Subcutaneous adipose tissue (tissue), 4 donors: ENCODE data around the gene GATA5. TPM values are rescaled to one million over a fixed set of nuclear protein-coding genes. Genes with fewer than 3 reads are reported as not detected.

ENCODE experiments used
- total RNA-seq, 4 donors: library from RNA; depleted of rRNA; stranded (reverse); fragments of >200 nt; gene quantifications; one replicate each; pipeline ENCODE4 v1.1.0, GENCODE V29; 2016
- TF ChIP-seq, protein P1 (sequence below): fragments of 450-650 bp; IDR thresholded peaks from one replicate; pipeline ENCODE4 v1.5.1; 2016; ENCODE audit warnings: low read depth, mild to moderate bottlenecking, control low read depth, antibody characterized with exemption, moderate library complexity

Gene GATA5
- total RNA-seq, 4 donors from 2014 or later = not detected

DNA sequence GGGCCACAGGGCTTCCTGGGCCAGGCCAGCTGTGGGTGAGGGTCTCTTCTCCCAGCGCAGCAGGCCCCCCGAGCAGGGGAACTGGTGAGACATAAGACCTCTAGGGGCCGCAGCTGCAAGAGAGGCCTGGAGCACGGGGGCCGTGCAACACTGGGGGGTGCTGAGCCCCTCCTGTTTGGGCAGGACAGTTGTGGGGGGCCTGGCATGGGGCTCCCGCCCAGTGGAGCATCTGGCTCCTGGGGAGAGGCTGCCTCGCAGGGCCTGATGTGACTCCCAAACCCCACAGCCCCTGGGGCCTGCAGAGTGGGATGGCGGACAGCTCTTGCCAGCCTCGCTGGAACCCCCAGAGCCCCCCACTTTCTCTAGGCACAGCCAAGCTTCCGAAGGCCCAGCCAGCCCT, 16.9 kb upstream of the GATA5 start:
- TF ChIP-seq, protein P1, sequence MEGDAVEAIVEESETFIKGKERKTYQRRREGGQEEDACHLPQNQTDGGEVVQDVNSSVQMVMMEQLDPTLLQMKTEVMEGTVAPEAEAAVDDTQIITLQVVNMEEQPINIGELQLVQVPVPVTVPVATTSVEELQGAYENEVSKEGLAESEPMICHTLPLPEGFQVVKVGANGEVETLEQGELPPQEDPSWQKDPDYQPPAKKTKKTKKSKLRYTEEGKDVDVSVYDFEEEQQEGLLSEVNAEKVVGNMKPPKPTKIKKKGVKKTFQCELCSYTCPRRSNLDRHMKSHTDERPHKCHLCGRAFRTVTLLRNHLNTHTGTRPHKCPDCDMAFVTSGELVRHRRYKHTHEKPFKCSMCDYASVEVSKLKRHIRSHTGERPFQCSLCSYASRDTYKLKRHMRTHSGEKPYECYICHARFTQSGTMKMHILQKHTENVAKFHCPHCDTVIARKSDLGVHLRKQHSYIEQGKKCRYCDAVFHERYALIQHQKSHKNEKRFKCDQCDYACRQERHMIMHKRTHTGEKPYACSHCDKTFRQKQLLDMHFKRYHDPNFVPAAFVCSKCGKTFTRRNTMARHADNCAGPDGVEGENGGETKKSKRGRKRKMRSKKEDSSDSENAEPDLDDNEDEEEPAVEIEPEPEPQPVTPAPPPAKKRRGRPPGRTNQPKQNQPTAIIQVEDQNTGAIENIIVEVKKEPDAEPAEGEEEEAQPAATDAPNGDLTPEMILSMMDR = no peak

DNA sequence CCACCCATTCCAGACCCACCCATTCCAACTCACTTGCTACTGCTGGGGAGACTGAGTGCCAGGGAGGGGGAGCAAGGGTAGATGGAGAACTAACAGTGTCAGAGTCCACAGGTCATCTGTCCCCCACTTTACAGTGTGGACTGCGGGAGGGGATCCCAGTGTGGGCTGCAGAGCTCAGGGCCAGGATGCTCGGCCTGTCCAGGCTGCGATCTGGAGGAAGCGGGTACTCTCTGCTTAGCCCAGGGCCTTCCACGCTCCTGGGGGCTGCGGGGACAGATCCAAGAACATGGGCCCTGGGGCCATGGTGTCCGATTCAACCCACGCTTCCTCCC, 14.1 kb upstream of the GATA5 start:
- TF ChIP-seq, protein P1 = no peak

DNA sequence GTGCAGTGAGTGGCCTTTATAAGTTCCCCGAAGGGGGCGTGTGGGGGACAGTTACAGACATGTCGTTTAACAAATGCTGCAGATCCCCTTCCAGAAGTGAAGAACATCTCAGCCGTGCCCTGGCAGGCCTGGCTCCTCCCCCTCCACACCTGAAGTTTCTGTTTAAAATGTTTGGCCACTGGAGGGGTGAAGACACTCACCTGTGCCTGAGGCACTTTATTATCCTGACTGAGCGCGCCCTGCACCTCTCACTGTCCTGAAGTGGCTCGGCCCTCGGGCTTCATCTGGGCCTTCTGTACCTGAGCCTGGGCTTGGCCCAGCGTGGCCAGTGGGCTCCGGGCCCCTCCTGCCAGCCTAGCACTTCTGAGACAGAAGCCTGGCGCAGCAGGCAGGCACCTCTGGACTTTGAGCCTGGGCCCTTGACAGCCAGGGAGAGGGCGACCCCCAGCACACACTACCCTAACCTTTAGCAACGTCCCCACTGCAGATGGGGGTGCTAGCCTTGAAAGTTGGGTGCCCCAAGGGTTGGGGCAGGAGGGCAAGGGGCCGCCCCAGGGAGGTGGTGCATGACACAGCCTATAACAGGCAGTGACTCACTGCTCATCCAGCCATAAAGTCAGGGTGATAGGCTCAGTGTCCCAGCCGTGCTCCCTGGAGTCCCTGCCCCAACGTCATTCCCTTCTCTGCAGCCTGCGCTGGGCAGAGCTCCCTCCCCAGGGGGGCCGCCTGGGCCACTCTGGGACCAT, 13.6 kb upstream of the GATA5 start:
- TF ChIP-seq, protein P1 = no peak

DNA sequence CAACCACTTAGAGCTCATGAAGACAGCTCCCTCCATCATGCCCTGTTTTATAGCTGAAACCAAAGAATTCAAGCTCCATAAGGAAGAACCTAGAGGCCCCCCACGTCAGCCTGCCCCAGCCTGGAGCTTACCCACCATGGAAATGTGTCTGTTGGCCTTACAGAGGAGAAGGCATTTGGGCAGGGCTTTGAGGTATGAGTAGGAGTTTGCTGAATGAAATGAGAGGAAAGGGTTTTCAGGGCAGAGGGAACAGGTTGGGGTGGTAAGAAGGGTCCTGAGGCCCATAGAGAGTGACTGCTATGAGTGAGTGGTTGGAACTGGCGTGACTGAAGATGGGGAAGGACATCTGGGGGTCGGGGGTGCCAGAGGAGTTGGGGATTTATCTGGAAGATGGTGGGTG, 12.7 kb upstream of the GATA5 start:
- TF ChIP-seq, protein P1 = no peak

DNA sequence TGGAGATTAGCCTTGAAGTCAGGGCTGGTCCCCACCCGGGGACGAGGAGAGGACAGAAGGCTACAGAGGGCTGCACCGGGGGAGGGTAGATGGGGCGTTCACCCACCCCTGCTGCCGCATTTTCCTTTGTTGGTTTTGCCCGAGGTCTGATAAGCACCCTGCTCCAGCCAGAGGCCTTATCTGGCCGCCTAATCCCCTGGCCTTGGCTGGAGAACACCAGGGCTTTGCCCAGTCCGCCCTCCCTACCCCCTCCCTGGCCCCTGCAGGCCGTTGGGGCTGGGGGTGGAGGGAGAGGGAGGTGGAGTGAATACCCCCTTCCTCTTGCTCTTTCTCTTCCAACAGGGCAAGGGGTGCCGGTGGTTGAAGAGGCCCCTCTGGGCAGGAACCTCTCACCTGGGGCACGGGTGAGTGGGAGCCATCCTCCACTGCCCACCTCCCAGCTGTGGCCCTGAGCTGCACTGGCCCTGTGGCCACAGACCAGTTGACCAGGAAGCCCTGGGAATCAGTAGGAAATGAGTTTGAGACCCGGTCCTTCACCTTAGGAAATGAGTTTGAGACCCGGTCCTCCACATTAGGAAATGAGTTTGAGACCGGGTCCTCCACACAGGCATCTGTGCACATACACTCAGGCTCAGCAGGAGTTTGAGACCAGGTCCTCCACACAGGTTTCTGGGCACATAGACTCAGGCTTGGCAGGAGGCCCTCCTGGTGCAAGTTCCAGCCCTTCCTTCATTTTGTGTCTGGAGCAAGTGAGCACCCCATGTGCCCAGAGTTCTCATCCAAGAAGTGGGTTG, 12.0 kb upstream of the GATA5 start:
- TF ChIP-seq, protein P1 = no peak

DNA sequence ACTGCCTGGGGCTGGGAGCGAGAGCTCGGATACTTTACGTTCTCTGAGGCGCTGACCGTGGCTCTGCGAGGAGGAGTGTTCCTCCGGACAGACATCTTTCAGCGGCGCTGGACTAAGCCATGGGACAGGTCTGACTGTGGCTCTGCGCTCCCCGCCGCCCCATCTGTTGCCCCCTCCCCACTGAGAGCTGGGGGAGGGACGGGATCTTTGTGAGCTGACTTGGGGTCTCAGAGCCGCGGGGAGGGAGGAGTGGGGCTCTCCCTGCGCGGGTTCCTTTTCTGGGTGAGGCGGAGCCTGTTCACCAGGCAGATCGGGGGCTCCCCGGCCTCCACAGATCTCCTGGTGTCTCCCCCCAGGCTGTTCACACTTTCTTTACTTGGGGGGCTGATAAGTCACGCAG, 11.3 kb upstream of the GATA5 start:
- TF ChIP-seq, protein P1 = no peak

DNA sequence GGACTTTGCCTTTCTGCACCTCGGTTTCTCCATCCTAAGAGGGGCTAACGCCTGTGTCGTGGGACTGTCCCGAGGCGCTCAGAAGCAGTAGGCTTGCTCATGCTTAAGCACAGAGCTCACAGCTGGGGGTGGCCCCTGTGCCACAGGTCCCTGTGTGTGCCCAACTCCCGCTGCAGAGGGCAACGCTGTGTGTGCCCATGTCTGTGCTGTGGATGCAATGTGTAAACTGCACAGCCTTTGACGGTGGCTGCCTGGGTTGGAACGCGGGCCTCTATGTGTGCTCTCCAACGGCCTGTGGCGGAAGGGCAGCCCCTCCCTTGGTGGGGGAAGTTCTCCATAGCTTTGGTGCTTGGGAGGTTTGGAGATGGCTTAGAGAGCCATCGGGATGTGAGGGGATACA, 10.7 kb upstream of the GATA5 start:
- TF ChIP-seq, protein P1 = no peak
